Progenitor cell of endocrine pancreas (in vitro differentiated cells): ENCODE results near the gene RARRES1. TPM values are rescaled to one million over a fixed set of nuclear protein-coding genes. Genes with fewer than 3 reads are reported as not detected.

Experiments used
- DNase-seq: peaks from one replicate; pipeline ENCODE4 v3.0.0; 2021; ENCODE audit warnings: low spot score; ENCODE audit not compliant: unreplicated experiment
- H3K27ac Mint-ChIP-seq: 2 replicates; pipeline ENCODE4 v1.8.0; 2021; ENCODE audit warnings: mild to moderate bottlenecking, moderate library complexity, mixed read lengths
- H3K27me3 Mint-ChIP-seq: 2 replicates; pipeline ENCODE4 v1.8.0; 2021; ENCODE audit warnings: mixed read lengths
- H3K36me3 Mint-ChIP-seq: 2 replicates; pipeline ENCODE4 v1.8.0; 2022; ENCODE audit warnings: mixed read lengths; ENCODE audit not compliant: insufficient read depth
- H3K4me1 Mint-ChIP-seq: 2 replicates; pipeline ENCODE4 v1.8.0; 2021; ENCODE audit warnings: low read depth, mixed read lengths
- H3K4me3 Mint-ChIP-seq: 2 replicates; pipeline ENCODE4 v1.8.0; 2021; ENCODE audit warnings: low read depth, mild to moderate bottlenecking, moderate library complexity, mixed read lengths
- H3K9me3 Mint-ChIP-seq: 2 replicates; pipeline ENCODE4 v1.8.0; 2021; ENCODE audit warnings: low read depth, mixed read lengths
- total RNA-seq: library from RNA; stranded (reverse); gene quantifications from 2 replicates; pipeline ENCODE4 v1.2.1, GENCODE V29; 2021
- TF ChIP-seq, protein P1 (sequence below): fragments of 200-600 bp; sonication (generic); IDR thresholded peaks from one replicate; pipeline ENCODE4 v1.5.0; 2021; ENCODE audit warnings: antibody characterized with exemption, mild to moderate bottlenecking; ENCODE audit not compliant: unreplicated experiment

Gene RARRES1
- total RNA-seq, 1 donor from 2014 or later = 3.3 TPM

DNA sequence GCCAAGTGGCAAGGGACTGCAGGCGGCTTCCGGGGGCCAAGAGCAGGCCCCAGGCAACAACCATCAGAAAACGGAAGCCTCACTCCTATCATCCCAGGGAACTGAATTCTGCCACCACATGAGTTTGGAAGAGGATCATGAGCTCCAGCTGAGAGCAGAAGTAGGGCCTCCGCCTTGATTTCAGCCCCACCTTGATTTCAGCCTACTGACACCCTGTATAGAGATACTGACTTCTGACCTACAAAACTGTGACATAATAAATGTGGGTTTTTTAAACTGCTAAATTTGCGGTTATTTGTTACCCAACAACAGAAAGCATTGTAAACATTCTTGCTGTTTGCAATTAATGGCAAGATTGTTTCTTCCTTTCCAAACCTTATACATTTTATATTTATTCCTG is 21.6 kb upstream of the RARRES1 start:
- DNase-seq = no peak
- H3K9me3 Mint-ChIP-seq = no peaks in the 10 kb centered on the region
- no peaks in the 10 kb centered on the region for H3K4me1 Mint-ChIP-seq
- no peaks in the 10 kb centered on the region for H3K27me3 Mint-ChIP-seq
- H3K27ac Mint-ChIP-seq = no peak overlapping the region
- TF ChIP-seq, protein P1, sequence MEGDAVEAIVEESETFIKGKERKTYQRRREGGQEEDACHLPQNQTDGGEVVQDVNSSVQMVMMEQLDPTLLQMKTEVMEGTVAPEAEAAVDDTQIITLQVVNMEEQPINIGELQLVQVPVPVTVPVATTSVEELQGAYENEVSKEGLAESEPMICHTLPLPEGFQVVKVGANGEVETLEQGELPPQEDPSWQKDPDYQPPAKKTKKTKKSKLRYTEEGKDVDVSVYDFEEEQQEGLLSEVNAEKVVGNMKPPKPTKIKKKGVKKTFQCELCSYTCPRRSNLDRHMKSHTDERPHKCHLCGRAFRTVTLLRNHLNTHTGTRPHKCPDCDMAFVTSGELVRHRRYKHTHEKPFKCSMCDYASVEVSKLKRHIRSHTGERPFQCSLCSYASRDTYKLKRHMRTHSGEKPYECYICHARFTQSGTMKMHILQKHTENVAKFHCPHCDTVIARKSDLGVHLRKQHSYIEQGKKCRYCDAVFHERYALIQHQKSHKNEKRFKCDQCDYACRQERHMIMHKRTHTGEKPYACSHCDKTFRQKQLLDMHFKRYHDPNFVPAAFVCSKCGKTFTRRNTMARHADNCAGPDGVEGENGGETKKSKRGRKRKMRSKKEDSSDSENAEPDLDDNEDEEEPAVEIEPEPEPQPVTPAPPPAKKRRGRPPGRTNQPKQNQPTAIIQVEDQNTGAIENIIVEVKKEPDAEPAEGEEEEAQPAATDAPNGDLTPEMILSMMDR = no peak
- no peak overlapping the region for H3K4me3 Mint-ChIP-seq
- peaks cover 2% of the 10 kb centered on the region for H3K36me3 Mint-ChIP-seq

- no peak for DNase-seq
- no peak overlapping the region for H3K4me3 Mint-ChIP-seq
- H3K36me3 Mint-ChIP-seq = peaks cover 3% of the 10 kb centered on the region
- H3K27ac Mint-ChIP-seq = no peak overlapping the region
- no peaks in the 10 kb centered on the region for H3K4me1 Mint-ChIP-seq
- no peaks in the 10 kb centered on the region for H3K9me3 Mint-ChIP-seq
- TF ChIP-seq, protein P1 = no peak
- H3K27me3 Mint-ChIP-seq = no peaks in the 10 kb centered on the region
Measured at GRCh38 chr3:158751316-158751715, 19.1 kb upstream of the RARRES1 start.

DNA sequence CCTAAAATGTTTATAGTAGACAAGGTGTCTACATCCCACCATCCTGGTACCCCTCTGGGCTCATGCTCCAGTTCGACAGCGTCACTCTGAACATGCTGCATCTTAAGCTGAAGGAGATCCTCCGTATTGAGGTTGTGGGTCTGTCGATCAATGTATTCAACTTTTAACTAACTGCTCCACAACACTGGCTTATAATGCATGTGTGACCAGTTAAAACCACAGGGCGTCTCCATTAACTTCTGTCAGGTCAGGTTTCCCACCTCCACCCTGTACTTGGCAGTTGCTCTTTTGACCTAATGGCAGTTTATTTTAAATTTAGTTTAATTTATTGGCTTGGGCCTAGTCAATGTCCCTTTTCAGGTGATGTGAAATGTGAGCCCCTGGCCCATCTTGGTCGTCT is 17.8 kb upstream of the RARRES1 start:
- Mint-ChIP-seq H3K27me3 (no peaks in the 10 kb centered on the region), H3K27ac (no peak overlapping the region), H3K9me3 (no peaks in the 10 kb centered on the region), H3K36me3 (peaks cover 3% of the 10 kb centered on the region), H3K4me1 (no peaks in the 10 kb centered on the region), H3K4me3 (no peak overlapping the region)
- TF ChIP-seq, protein P1 = no peak
- no peak for DNase-seq

DNA sequence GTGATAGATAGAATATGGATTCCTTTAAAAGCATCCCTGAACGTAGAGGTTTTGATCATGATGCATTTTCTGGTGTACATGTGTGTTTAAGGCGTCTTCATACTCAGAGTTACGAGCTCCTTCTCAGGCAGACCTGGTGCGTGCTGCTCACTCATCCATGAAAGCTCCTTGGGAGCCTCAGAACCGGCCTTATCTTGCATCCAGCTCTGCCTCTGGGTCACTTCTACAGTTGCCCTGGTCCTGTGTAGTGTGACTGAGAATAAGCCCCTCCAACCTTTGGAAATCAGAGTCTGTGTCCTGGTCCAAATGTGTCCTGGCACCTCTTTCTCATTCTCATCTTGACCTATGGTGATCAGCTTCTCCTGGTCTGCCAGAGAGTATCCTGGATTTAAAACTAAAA is 17.3 kb upstream of the RARRES1 start:
- Mint-ChIP-seq H3K27ac (no peak overlapping the region), H3K27me3 (no peaks in the 10 kb centered on the region), H3K9me3 (no peaks in the 10 kb centered on the region), H3K36me3 (peaks cover 4% of the 10 kb centered on the region), H3K4me3 (no peak overlapping the region), H3K4me1 (no peaks in the 10 kb centered on the region)
- TF ChIP-seq, protein P1 = no peak
- no peak for DNase-seq

- Mint-ChIP-seq H3K9me3 (no peaks in the 10 kb centered on the region), H3K4me3 (no peak overlapping the region), H3K36me3 (peaks cover 10% of the 10 kb centered on the region), H3K27me3 (no peaks in the 10 kb centered on the region), H3K27ac (no peak overlapping the region), H3K4me1 (no peaks in the 10 kb centered on the region)
- TF ChIP-seq, protein P1 = no peak
- DNase-seq = no peak
Measured at GRCh38 chr3:158748237-158748828, 16.1 kb upstream of the RARRES1 start.
